Measurements from ENCODE around the gene MYO5B.
"Not testable (repeated sequence)": the region's sequence is repeated elsewhere in the genome, so short reads cannot be mapped to it uniquely, and the experiment has no call there.

MYO5B gene

GRCh38 chr18:50096766-50097435 is 98.0 kb downstream of the MYO5B start:
- no peak for DNase-seq

GRCh38 chr18:50094786-50095185 is 100.2 kb downstream of the MYO5B start:
- not testable (repeated sequence) for DNase-seq

- no peak for DNase-seq
Observed at GRCh38 chr18:50094221-50094773, 100.7 kb downstream of the MYO5B start.

GRCh38 chr18:50093366-50094064 is 101.4 kb downstream of the MYO5B start:
- DNase-seq, result no peak

- no peak for DNase-seq
Observed at GRCh38 chr18:50092245-50092805, 102.6 kb downstream of the MYO5B start.

GRCh38 chr18:50091509-50092244 is 103.3 kb downstream of the MYO5B start:
- DNase-seq, result no peak

GRCh38 chr18:50090370-50091312 is 104.3 kb downstream of the MYO5B start:
- no peak for DNase-seq

GRCh38 chr18:50089702-50090101 is 105.2 kb downstream of the MYO5B start:
- DNase-seq, result no peak

GRCh38 chr18:50083708-50084107 is 111.2 kb downstream of the MYO5B start:
- no peak for DNase-seq

- no peak for DNase-seq
Observed at GRCh38 chr18:50080932-50081560, 113.9 kb downstream of the MYO5B start.

- DNase-seq, result no peak
Observed at GRCh38 chr18:50080316-50080715, 114.6 kb downstream of the MYO5B start.

GRCh38 chr18:50079571-50080295 is 115.2 kb downstream of the MYO5B start:
- no peak for DNase-seq

- no peak for DNase-seq
Observed at GRCh38 chr18:50076277-50076676, 118.7 kb downstream of the MYO5B start.

GRCh38 chr18:50075772-50076171 is 119.2 kb downstream of the MYO5B start:
- DNase-seq, result no peak

GRCh38 chr18:50074404-50074803 is 120.5 kb downstream of the MYO5B start:
- DNase-seq, result no peak

GRCh38 chr18:50073319-50073718 is 121.6 kb downstream of the MYO5B start:
- DNase-seq, result no peak

GRCh38 chr18:50072146-50072545 is 122.8 kb downstream of the MYO5B start:
- no peak for DNase-seq

GRCh38 chr18:50071397-50071796 is 123.5 kb downstream of the MYO5B start:
- no peak for DNase-seq

- DNase-seq, result no peak
Observed at GRCh38 chr18:50069422-50069821, 125.5 kb downstream of the MYO5B start.

GRCh38 chr18:50065527-50065926 is 129.4 kb downstream of the MYO5B start:
- DNase-seq, result no peak

- no peak for DNase-seq
Observed at GRCh38 chr18:50065039-50065438, 129.9 kb downstream of the MYO5B start.

Measured in NCI-H1436 (cell line).